H1 (cell line): ENCODE measurements around the gene PLEKHG3. TPM values are rescaled to one million over a fixed set of nuclear protein-coding genes. Genes with fewer than 3 reads are reported as not detected.

Experiments used
- CTCF ChIA-PET: fragments of 300-600 bp; sonication (Branson Sonifier 250); formaldehyde crosslinking; loops from one replicate; lab custom pipeline; 2021; ENCODE audit not compliant: partially characterized antibody; lab: Charles Lee
- POLR2A ChIA-PET: fragments of 300-600 bp; sonication (Branson Sonifier 250); formaldehyde crosslinking; loops from one replicate; lab custom pipeline; 2021; ENCODE audit warnings: inconsistent platforms; ENCODE audit not compliant: partially characterized antibody; lab: Charles Lee
- DNase-seq, 2 experiments: peaks; one replicate each; pipeline versions ENCODE4 v3.0.0 to v3.0.0-alpha.2; 2010 to 2022; ENCODE audit warnings: low spot score in 2 of 2, low read depth in 1 of 2, mixed read lengths in 1 of 2
- FAIRE-seq: peaks from 2 replicates; lab custom pipeline; 2011; peaks lifted over from hg19 to GRCh38; lab: Jason Lieb, UNC
- H2AFZ ChIP-seq: 2 replicates; pipeline ENCODE4 v1.8.1; 2012; ENCODE audit warnings: low read length, inconsistent platforms
- H2AK5ac ChIP-seq: 2 replicates; pipeline ENCODE4 v1.6.1; 2013; ENCODE audit warnings: low read depth, low read length
- H2BK120ac ChIP-seq: replicated peaks from 2 replicates; pipeline ENCODE3; 2013; ENCODE audit warnings: low read depth, low read length, inconsistent platforms
- H2BK12ac ChIP-seq: 2 replicates; pipeline ENCODE4 v1.6.1; 2013; ENCODE audit warnings: low read depth, low read length
- H2BK15ac ChIP-seq: 2 replicates; pipeline ENCODE4 v1.6.1; 2013; ENCODE audit warnings: low read length
- H2BK20ac ChIP-seq: 2 replicates; pipeline ENCODE4 v1.6.1; 2013; ENCODE audit warnings: low read length
- H2BK5ac ChIP-seq: 2 replicates; pipeline ENCODE4 v1.6.1; 2013; ENCODE audit warnings: low read depth, low read length
- H3K14ac ChIP-seq: 2 replicates; pipeline ENCODE4 v1.6.1; 2013; ENCODE audit warnings: inconsistent platforms; ENCODE audit not compliant: insufficient read length
- H3K18ac ChIP-seq: 2 replicates; pipeline ENCODE4 v1.6.1; 2013; ENCODE audit warnings: low read length; ENCODE audit errors: extremely low read depth
- H3K23ac ChIP-seq: 2 replicates; pipeline ENCODE4 v1.6.1; 2013; ENCODE audit warnings: inconsistent platforms; ENCODE audit not compliant: insufficient read length
- H3K23me2 ChIP-seq: 2 replicates; pipeline ENCODE4 v1.6.1; 2013; ENCODE audit warnings: low read depth, low read length
- H3K27ac ChIP-seq: 2 replicates; pipeline ENCODE4 v1.6.1; 2011; ENCODE audit warnings: low read depth, low read length, inconsistent platforms
- H3K27me3 ChIP-seq, 4 experiments: replicated peaks in 1 of 4; 1 replicate in 1 of 4; 2 replicates in 3 of 4; pipeline versions ENCODE4 v1.6.1 to v1.8.1; 2011 to 2013; ENCODE audit warnings: low read length in 3 of 4, mild to moderate bottlenecking in 3 of 4, inconsistent platforms in 2 of 4, mixed read lengths in 2 of 4, moderate library complexity in 1 of 4; ENCODE audit not compliant: control insufficient read depth in 3 of 4, insufficient read depth in 3 of 4; ENCODE audit errors: extremely low read depth in 1 of 4
- H3K36me3 ChIP-seq, 4 experiments: 2 replicates each; pipeline versions ENCODE4 v1.6.1 to v1.8.1; 2011 to 2013; ENCODE audit warnings: mild to moderate bottlenecking in 4 of 4, low read length in 3 of 4, moderate library complexity in 2 of 4, control low read depth in 1 of 4, inconsistent platforms in 1 of 4; ENCODE audit not compliant: insufficient read depth in 4 of 4, control insufficient read depth in 2 of 4
- H3K4ac ChIP-seq: replicated peaks from 2 replicates; pipeline ENCODE3; 2013; ENCODE audit warnings: low read length, low read depth, mixed read lengths, inconsistent platforms; ENCODE audit not compliant: insufficient read length
- H3K4me1 ChIP-seq, 4 experiments: replicated peaks in 1 of 4; 1 replicate in 1 of 4; 2 replicates in 3 of 4; pipeline versions ENCODE4 v1.6.1 to v1.8.1; 2011 to 2013; ENCODE audit warnings: low read length in 3 of 4, inconsistent platforms in 2 of 4, mixed read lengths in 1 of 4; ENCODE audit not compliant: insufficient read depth in 4 of 4, control insufficient read depth in 3 of 4
- H3K4me2 ChIP-seq, 2 experiments: 2 replicates each; pipeline versions ENCODE4 v1.6.1 to v1.8.1; 2011 to 2013; ENCODE audit warnings: low read depth in 2 of 2, low read length in 2 of 2, control low read depth in 1 of 2, inconsistent platforms in 1 of 2, mild to moderate bottlenecking in 1 of 2; ENCODE audit not compliant: insufficient read depth in 1 of 2
- H3K4me3 ChIP-seq, 4 experiments: fragments of 200-600, 300-600 bp in 1 of 4; sonication (generic), shearing (Covaris generic), sonication (Bioruptor Twin) in 1 of 4; 2 replicates each; pipeline versions ENCODE4 v1.5.1 to v1.8.1; 2011 to 2016; ENCODE audit warnings: low read length in 4 of 4, low read depth in 3 of 4, control low read depth in 2 of 4, inconsistent platforms in 2 of 4, mild to moderate bottlenecking in 2 of 4, mixed read lengths in 1 of 4, moderate library complexity in 1 of 4; ENCODE audit not compliant: insufficient read depth in 2 of 4; ENCODE audit errors: extremely low read depth in 1 of 4
- H3K56ac ChIP-seq: replicated peaks from 2 replicates; pipeline ENCODE3; 2013; ENCODE audit warnings: low read depth, mild to moderate bottlenecking, mixed read lengths, low read length, inconsistent platforms; ENCODE audit not compliant: insufficient read length
- H3K79me1 ChIP-seq: 2 replicates; pipeline ENCODE4 v1.6.1; 2013; ENCODE audit warnings: low read depth, low read length, control low read depth
- H3K79me2 ChIP-seq, 2 experiments: 2 replicates each; pipeline versions ENCODE4 v1.6.1 to v1.8.1; 2012 to 2013; ENCODE audit warnings: low read length in 2 of 2, mild to moderate bottlenecking in 2 of 2, inconsistent platforms in 1 of 2; ENCODE audit not compliant: insufficient read depth in 2 of 2, control insufficient read depth in 1 of 2
- H3K9ac ChIP-seq, 4 experiments: replicated peaks in 1 of 4; 1 replicate in 1 of 4; 2 replicates in 3 of 4; pipeline versions ENCODE4 v1.6.1 to v1.8.1; 2011 to 2013; ENCODE audit warnings: low read depth in 3 of 4, low read length in 3 of 4, control low read depth in 2 of 4, mild to moderate bottlenecking in 2 of 4, moderate library complexity in 2 of 4, inconsistent platforms in 1 of 4; ENCODE audit errors: extremely low read depth in 1 of 4
- H3K9me3 ChIP-seq, 2 experiments: 2 replicates each; pipeline versions ENCODE4 v1.6.1 to v1.8.1; 2012 to 2013; ENCODE audit warnings: mild to moderate bottlenecking in 2 of 2, moderate library complexity in 2 of 2, control low read depth in 1 of 2, inconsistent platforms in 1 of 2, low read depth in 1 of 2, low read length in 1 of 2, mixed read lengths in 1 of 2; ENCODE audit not compliant: insufficient read depth in 2 of 2
- H4K20me1 ChIP-seq, 2 experiments: replicated peaks in 1 of 2; 2 replicates each; pipeline versions ENCODE3 to v1.8.1; 2011 to 2013; ENCODE audit warnings: inconsistent platforms in 2 of 2, low read length in 2 of 2, mild to moderate bottlenecking in 1 of 2; ENCODE audit not compliant: insufficient read depth in 2 of 2, control insufficient read depth in 1 of 2
- H4K5ac ChIP-seq: 2 replicates; pipeline ENCODE4 v1.6.1; 2013; ENCODE audit warnings: low read length, low read depth, mixed read lengths, inconsistent platforms; ENCODE audit not compliant: insufficient read length
- H4K8ac ChIP-seq: 2 replicates; pipeline ENCODE4 v1.8.0; 2013; ENCODE audit warnings: mild to moderate bottlenecking, moderate library complexity, low read length, inconsistent platforms; ENCODE audit not compliant: insufficient read depth; ENCODE audit errors: extremely low read depth
- H4K91ac ChIP-seq: replicated peaks from 2 replicates; pipeline ENCODE3; 2013; ENCODE audit warnings: low read length, mixed read lengths, inconsistent platforms; ENCODE audit not compliant: insufficient read length
- JUN ChIP-seq: IDR thresholded peaks from 2 replicates; pipeline ENCODE4 v1.6.1; 2011; ENCODE audit warnings: low read depth, mild to moderate bottlenecking, improper control_type of control experiment, low read length
- JUND ChIP-seq: IDR thresholded peaks from 2 replicates; pipeline ENCODE4 v1.6.1; 2011; ENCODE audit warnings: mild to moderate bottlenecking, improper control_type of control experiment, low read length
- MAX ChIP-seq: IDR thresholded peaks from 2 replicates; pipeline ENCODE4 v1.6.1; 2012; ENCODE audit warnings: inconsistent platforms
- POLR2AphosphoS5 ChIP-seq: IDR thresholded peaks from 2 replicates; pipeline ENCODE4 v1.6.1; 2011; ENCODE audit warnings: low read depth, low read length
- TCF12 ChIP-seq: IDR thresholded peaks from 2 replicates; pipeline ENCODE4 v1.6.1; 2011; ENCODE audit warnings: low read depth, mild to moderate bottlenecking, low read length
- WGBS, 2 experiments: shearing (Covaris generic) in 1 of 2; methylation state at CpG; one replicate each; pipeline versions ENCODE4 v1.1.6 to v1.1.7; 2013 to 2015; ENCODE audit warnings: low lambda C conversion rate in 2 of 2, mixed read lengths in 2 of 2, inconsistent platforms in 1 of 2, low coverage in 1 of 2, missing lambda C conversion rate in 1 of 2; ENCODE audit not compliant: insufficient replicate concordance in 2 of 2, insufficient coverage in 1 of 2, insufficient read length in 1 of 2; ENCODE audit errors: extremely low coverage in 1 of 2, missing lambda C conversion rate in 1 of 2; 5-methylcytosine and 5-hydroxymethylcytosine counted together
- polyA plus RNA-seq, 7 experiments: library from polyadenylated mRNA; depleted of rRNA in 3 of 7; stranded (reverse) in 5 of 7; unstranded in 2 of 7; fragments of >200 nt in 5 of 7; fragments of 200-250 nt in 2 of 7; gene quantifications; 1 replicate in 5 of 7; 2 replicates in 1 of 7; 4 replicates in 1 of 7; pipeline versions ENCODE4 v1.2.1 to v1.2.3, GENCODE V29; 2011 to 2013; ENCODE audit warnings: missing spikeins in 2 of 7, mixed read lengths in 2 of 7
- total RNA-seq: library from RNA; stranded (reverse); fragmentation: NEBNext Ultra II Directional; extraction: Animal tissue kit (Norgen Biotek cat#: 25700); gene quantifications from 2 replicates; pipeline ENCODE4 v1.2.1, GENCODE V29; 2021

Gene PLEKHG3
- total and polyA plus RNA-seq, 2 of the 8 experiments (the other 6 are each of a cell fraction or from before 2014, with no cell fraction given): 43.4 to 90.6 TPM

GRCh38 chr14:64726585-64726890 lies 22.3 kb downstream of the PLEKHG3 start:
- no peak overlapping the region for H3K9ac ChIP-seq
- H3K18ac ChIP-seq: no peak overlapping the region
- H3K27me3 ChIP-seq: no peaks in the 10 kb centered on the region
- H4K20me1 ChIP-seq: peaks cover 37 to 46% of the 10 kb centered on the region in 2 experiments
- H2BK12ac ChIP-seq: 0 out of 2 replicates have a peak overlapping the region, but pooled peaks have one; percentile 27
- peaks cover 24 to 44% (median 38%) of the 10 kb centered on the region in 4 experiments for H3K4me1 ChIP-seq
- 72% methylated on average over 5 of the region's 5 CpGs; no CpG with 5 or more reads in 1 of the 2 experiments for WGBS, 2 experiments
- peak overlapping the region; percentile 59 for H4K91ac ChIP-seq
- no peak overlapping the region for H2BK20ac ChIP-seq
- no peaks in the 10 kb centered on the region for H3K9me3 ChIP-seq
- H3K4me2 ChIP-seq: peak overlapping the region; percentile 13 to 46; a peak in 2 of 4 replicates
- no peaks in the 10 kb centered on the region for H3K23me2 ChIP-seq
- peak overlapping the region; percentile 84; the same call in 1 of the 2 replicates for H2BK5ac ChIP-seq
- no peak overlapping the region for H3K14ac ChIP-seq
- H3K27ac ChIP-seq: no peak overlapping the region
- peaks cover 8 to 33% (median 25%) of the 10 kb centered on the region in 4 experiments for H3K36me3 ChIP-seq
- H3K4ac ChIP-seq: peak overlapping the region; percentile 13
- no peak overlapping the region for H2AK5ac ChIP-seq
- H3K23ac ChIP-seq: no peak overlapping the region
- peak overlapping the region in 1 of 4 experiments; percentile 7; a peak in 1 of 8 replicates for H3K4me3 ChIP-seq
- POLR2A ChIA-PET: interaction anchor here (1.3 to 2.5 kb wide), 4 partner anchors 9 to 41 kb away, joined by 3 to 10 read pairs (median 6); no protein-coding TSS in a partner anchor
- DNase-seq (no peak), FAIRE-seq (no peak)
- no peak overlapping the region for H2AFZ ChIP-seq
- no peak overlapping the region; the same call in 1 of the 2 replicates for H2BK15ac ChIP-seq
- no peak overlapping the region for H4K8ac ChIP-seq
- TF ChIP-seq TCF12 (0 out of 2 replicates have a peak, but pooled peaks have one; percentile 63), MAX (no peak), JUND (peak; percentile 86), JUN (peak; percentile 49; the same call in 1 of the 2 replicates), POLR2AphosphoS5 (no peak)
- H2BK120ac ChIP-seq: no peak overlapping the region
- H3K79me2 ChIP-seq: peaks cover 0 to 74% of the 10 kb centered on the region in 2 experiments; a peak in 2 of 4 replicates
- CTCF ChIA-PET: interaction anchor here (0.6 to 4.0 kb wide), 16 partner anchors 9 to 161 kb away, joined by 3 to 33 read pairs (median 10); no protein-coding TSS in a partner anchor
- no peak overlapping the region for H3K56ac ChIP-seq
- H3K79me1 ChIP-seq: peaks cover 16% of the 10 kb centered on the region
- H4K5ac ChIP-seq: no peak overlapping the region
